ENCODE data around the gene COL16A1. TPM values are rescaled to one million over a fixed set of nuclear protein-coding genes. Genes with fewer than 3 reads are reported as not detected.

COL16A1 gene
- total RNA-seq, 4 donors from 2014 or later = 79.7 to 128 (median 94.7) TPM

GRCh38 chr1:31665234-31665878 is 38.5 kb downstream of the COL16A1 start:
- TF ChIP-seq POLR2A (IDR thresholded peaks at IDR 0.05) = no peak
- TF ChIP-seq, protein P1, sequence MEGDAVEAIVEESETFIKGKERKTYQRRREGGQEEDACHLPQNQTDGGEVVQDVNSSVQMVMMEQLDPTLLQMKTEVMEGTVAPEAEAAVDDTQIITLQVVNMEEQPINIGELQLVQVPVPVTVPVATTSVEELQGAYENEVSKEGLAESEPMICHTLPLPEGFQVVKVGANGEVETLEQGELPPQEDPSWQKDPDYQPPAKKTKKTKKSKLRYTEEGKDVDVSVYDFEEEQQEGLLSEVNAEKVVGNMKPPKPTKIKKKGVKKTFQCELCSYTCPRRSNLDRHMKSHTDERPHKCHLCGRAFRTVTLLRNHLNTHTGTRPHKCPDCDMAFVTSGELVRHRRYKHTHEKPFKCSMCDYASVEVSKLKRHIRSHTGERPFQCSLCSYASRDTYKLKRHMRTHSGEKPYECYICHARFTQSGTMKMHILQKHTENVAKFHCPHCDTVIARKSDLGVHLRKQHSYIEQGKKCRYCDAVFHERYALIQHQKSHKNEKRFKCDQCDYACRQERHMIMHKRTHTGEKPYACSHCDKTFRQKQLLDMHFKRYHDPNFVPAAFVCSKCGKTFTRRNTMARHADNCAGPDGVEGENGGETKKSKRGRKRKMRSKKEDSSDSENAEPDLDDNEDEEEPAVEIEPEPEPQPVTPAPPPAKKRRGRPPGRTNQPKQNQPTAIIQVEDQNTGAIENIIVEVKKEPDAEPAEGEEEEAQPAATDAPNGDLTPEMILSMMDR (IDR thresholded peaks at IDR 0.05) = no peak
- 81 to 88% methylated on average over 7 of the region's 7 CpGs for WGBS, 2 donors
- H3K4me3 ChIP-seq (ENCODE audit: low read depth, poor library complexity, severe bottlenecking) = no peak overlapping the region
- intact Hi-C loops (cut with DNase I; ENCODE audit: low total_unique reads) = no loop called here
- no peak for DNase-seq (ENCODE audit: low spot score in 2 of 2)

GRCh38 chr1:31664528-31664927 is 39.3 kb downstream of the COL16A1 start:
- no peak for DNase-seq (ENCODE audit: low spot score in 2 of 2)
- intact Hi-C loops (cut with DNase I; ENCODE audit: low total_unique reads) = no loop called here
- H3K4me3 ChIP-seq (ENCODE audit: low read depth, poor library complexity, severe bottlenecking) = no peak overlapping the region
- 79 to 81% methylated on average over 9 of the region's 9 CpGs for WGBS, 2 donors
- TF ChIP-seq POLR2A (IDR thresholded peaks at IDR 0.05) = no peak
- TF ChIP-seq, protein P1 (IDR thresholded peaks at IDR 0.05) = no peak

DNA sequence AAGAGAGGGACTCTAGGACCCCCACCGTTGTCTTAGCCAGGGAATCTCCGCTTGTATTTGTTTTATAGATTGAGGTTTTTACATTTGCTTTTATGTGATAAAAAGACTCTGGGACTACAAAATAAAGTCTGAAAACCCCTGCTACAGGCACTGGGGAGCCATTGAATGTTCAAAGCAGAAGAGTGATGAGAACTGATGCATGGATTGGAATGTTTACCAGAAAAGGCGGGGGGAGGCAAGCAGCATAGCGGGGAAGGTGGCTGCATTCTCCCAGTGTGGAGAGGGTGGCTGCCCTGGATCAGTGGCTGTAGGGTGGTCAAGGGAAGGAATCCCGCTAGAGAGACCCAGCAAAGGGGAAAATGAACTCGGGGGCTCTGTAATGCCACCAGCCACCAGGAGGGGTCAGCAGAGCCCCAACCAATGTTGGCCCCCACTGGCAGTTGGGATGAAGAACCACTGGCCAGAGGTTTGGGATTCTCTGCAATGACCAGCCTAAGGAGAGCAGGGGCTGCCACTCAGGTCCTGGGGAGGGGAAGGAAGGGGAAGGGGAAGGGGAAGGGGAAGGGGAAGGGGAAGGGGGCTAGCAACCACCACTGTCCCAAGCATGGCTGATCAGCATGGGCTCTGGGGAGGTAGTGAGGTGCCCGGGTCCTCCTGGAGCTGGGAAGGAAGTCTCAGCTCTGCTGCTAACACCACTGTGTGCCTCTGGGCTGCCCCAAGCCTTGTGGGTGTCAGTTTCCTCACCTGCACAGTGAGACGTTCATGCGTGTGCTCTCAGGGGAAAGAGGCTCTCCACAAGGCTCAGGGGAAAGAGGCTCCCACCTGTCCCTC is 40.0 kb downstream of the COL16A1 start:
- DNase-seq (ENCODE audit: low spot score in 2 of 2) = peak in 1 of 2 donors; percentile 93
- WGBS, 2 donors = 62 to 65% methylated on average over 9 of the region's 9 CpGs
- no peak overlapping the region for H3K4me3 ChIP-seq (ENCODE audit: low read depth, poor library complexity, severe bottlenecking)
- TF ChIP-seq, protein P1 (IDR thresholded peaks at IDR 0.05) = peak in 1 of 3 donors; percentile 72
- no peak for TF ChIP-seq POLR2A (IDR thresholded peaks at IDR 0.05)
- intact Hi-C loops (cut with DNase I; ENCODE audit: low total_unique reads) = no loop called here

DNA sequence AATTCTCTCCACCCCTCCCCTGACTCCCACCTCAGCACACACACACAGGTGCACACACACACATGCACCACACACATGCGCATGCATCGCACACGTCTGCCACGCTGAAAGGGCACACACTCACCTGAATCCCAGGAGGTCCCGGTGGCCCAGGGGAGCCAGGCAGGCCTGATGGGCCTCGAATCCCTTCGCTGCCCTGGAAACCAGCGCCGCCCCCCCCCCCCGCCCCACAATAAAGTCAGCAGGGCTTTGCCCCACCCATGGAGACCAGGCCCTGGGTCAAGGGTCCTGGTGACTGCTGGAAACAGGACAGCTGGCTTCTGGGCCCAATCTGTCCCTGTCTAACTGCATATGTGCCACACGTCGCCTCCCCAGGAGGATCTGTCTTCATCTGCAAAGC is 41.4 kb downstream of the COL16A1 start:
- no peak overlapping the region for H3K4me3 ChIP-seq (ENCODE audit: low read depth, poor library complexity, severe bottlenecking)
- no peak for DNase-seq (ENCODE audit: low spot score in 2 of 2)
- intact Hi-C loops (cut with DNase I; ENCODE audit: low total_unique reads) = no loop called here
- WGBS, 2 donors = 77 to 92% methylated on average over 10 of the region's 12 CpGs
- no peak for TF ChIP-seq POLR2A (IDR thresholded peaks at IDR 0.05)
- TF ChIP-seq, protein P1 (IDR thresholded peaks at IDR 0.05) = no peak

GRCh38 chr1:31661856-31662255 is 42.0 kb downstream of the COL16A1 start:
- 89% methylated on average over 6 of the region's 6 CpGs for WGBS, 2 donors
- no peak overlapping the region for H3K4me3 ChIP-seq (ENCODE audit: low read depth, poor library complexity, severe bottlenecking)
- intact Hi-C loops (cut with DNase I; ENCODE audit: low total_unique reads) = no loop called here
- TF ChIP-seq, protein P1 (IDR thresholded peaks at IDR 0.05) = no peak
- no peak for TF ChIP-seq POLR2A (IDR thresholded peaks at IDR 0.05)
- DNase-seq (ENCODE audit: low spot score in 2 of 2) = no peak

All from lower leg skin (tissue), 4 donors.